NCI-H774 (cell line): ENCODE data around the gene ANKRD9.
A peak's percentile ranks its signal among the peaks of the same experiment; 100 is the strongest.

Experiments used
- DNase-seq: peaks from one replicate; lab custom pipeline; 2025; lab: John Stamatoyannopoulos, UW

Gene ANKRD9

GRCh38 chr14:102513899-102514772 is 4.6 kb upstream of the ANKRD9 start:
- no peak for DNase-seq

- DNase-seq: no peak
Measured at GRCh38 chr14:102512793-102513300, 3.3 kb upstream of the ANKRD9 start.

- DNase-seq: no peak
Measured at GRCh38 chr14:102511538-102511937, 2.0 kb upstream of the ANKRD9 start.

DNA sequence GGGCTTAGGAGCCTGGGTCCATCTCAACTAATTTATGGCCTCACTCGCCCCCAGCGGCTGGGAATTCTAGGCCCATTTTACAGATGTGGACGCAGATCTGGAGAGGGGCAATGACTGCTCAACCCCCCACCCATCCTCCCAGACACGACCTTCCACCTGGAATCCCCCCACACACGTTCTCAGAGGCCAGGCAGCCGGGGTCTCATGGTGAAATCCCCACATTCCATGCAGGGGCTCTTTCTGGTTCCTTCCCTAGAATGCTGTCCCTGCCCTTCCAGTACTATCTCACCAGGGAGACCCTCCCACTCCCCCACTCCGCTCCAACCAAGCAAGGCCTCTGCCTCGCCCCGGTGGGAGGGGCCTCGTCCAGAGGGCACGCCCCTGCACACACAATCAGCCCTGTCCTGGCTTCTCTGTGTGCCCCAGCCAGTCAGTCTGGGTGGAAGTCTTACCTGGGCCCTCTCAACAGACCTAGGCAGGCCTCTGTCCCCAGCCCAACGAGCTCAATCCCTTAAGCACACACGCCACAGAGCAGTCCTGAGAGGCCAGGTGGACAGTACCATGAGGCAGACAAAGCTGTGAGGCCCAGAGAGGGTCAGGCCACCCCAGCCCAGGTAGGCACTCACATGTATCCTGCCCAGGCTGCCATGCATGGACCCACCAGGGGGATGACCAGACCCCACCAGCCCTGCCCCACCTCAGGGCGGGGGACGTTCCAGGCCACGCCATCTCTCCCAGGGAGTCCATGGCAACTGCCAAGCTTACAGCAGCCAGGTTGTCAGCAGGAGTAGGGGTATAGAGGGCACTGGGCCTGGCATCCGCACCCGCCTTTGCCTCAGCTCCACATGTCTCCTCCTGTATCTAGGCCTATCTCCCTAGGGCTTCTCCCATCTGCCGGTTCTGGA is 1.3 kb upstream of the ANKRD9 start:
- peak; percentile 40 for DNase-seq

- DNase-seq: no peak
Measured at GRCh38 chr14:102508774-102509745, 516 bp downstream of the ANKRD9 start.

GRCh38 chr14:102508410-102508773 is 1.2 kb downstream of the ANKRD9 start:
- DNase-seq: no peak

DNA sequence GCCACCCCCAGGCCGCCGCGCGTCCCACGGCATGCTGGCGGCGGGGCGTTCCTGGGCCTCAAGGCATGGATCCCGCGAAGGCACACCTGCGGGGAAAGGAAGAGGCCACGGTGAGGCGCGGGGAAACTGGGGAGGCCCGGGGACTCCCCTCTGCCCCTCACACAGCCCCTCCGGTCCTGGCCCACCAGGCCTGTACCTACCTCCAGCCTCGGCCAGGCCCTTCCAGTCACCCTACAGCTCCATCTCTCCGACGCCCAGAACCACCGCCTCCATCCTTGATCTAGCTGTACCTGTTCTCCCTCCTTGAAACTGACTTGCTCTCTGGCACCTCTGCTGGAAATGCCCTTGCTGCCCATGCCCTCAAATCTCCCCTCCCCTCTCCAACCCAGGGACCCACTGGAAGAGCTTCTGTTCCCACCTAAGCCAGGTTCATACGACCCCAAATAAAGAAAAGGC is 1.7 kb downstream of the ANKRD9 start:
- DNase-seq: no peak

DNA sequence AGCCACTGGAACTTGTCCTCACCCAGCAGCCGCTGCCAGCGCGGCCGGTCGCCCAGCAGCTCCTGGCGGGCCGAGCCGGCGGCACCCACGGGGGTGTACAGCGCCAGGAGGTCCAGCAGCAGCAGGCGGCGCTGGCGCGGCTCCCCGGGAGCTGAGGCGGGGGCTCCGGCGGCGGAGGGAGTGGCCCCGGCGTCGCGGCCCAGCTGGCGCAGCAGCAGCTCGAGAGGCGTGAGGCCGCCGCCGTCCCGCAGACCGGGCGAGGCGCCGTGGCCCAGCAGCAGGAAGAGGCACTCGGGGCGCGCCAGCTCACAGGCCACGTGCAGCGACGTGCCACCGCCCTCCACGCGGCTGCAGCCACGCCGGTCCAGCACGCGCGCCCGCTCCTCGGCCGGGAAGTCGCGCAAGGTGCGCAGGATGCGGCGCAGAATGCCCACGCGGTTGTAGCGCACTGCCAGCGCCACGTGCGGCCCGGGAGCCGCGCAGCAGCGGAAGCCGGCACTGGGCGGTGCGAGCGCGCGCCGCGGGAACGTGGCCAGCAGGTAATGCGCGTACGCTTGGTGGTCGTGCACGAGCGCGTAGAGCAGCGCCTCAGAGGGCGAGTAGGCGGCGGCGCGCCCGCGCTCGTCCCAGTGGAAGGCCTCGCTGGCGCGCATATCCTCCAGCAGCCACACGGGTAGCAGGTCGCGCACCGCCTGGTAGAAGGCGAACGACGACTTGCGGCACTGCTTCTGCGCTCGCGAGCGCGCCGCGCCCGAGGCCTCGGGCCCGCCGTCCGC is 2.3 kb downstream of the ANKRD9 start:
- DNase-seq: no peak

DNA sequence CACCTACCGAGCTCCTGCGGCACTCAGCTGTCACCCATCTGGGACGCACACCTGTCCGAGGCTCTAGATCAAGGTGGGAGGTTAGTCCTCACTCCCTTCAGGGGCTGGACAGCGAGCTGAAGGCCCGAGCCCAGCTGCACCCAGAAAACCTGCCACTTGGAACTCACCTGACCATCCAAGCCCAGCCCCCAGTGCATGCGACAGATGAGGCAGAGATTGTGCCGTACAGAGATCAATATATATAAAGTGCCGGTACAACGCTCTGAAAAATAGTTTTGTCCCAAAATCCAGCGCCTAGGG is 3.0 kb downstream of the ANKRD9 start:
- no peak for DNase-seq

GRCh38 chr14:102505775-102506625 is 3.6 kb downstream of the ANKRD9 start:
- no peak for DNase-seq

DNA sequence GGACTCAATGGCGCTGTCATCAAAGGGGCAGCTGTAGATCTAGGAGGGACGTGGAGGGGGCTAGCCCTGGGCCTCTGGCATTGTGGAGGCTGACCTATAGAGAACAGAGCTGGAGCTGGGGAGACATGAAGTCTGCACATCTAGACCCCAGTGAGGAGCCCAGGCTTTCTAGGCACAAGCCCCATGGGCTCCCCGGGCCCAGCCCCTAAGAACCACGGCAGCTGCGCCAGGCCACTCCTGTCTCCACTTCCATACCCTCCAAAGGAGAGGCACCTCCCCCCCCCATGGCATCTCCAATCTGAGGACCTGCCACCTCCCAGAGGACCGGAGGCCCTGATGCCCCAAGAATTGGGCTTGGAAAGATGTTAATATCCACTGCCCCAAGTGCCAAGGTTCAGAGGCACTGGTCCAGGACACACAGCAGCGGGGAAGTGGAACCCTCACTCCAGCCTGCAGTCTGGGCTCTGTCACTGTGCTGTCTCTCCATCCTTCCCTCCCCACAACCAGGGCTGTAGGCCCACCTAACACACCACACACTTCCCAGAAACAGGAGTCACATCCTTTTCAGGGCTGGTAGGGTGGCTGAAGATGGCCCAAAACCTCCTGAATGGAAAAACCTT is 4.5 kb downstream of the ANKRD9 start:
- no peak for DNase-seq

GRCh38 chr14:102504328-102504999 is 5.1 kb downstream of the ANKRD9 start:
- DNase-seq: no peak

- DNase-seq: no peak
Measured at GRCh38 chr14:102503641-102504327, 5.8 kb downstream of the ANKRD9 start.

DNA sequence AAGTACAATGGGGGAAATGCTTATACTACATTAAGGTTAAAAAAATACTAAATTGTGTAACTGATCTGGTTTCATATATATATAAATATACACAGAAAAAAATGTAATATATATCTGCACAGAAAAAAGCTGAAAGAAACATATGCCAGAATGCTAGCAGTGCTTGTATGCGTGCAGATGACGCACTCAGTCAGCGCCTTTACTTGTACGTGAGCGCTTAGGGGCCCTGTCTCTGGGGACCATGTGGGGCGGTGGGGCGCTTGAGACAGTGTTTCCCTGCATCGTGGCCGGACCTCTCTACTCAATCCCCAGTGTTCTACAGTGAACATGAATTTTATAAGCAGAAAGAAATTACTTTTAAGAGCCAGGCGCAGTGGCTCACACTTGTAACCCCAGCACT is 7.0 kb downstream of the ANKRD9 start:
- DNase-seq: no peak

GRCh38 chr14:102501751-102502315 is 7.7 kb downstream of the ANKRD9 start:
- DNase-seq: no peak

DNA sequence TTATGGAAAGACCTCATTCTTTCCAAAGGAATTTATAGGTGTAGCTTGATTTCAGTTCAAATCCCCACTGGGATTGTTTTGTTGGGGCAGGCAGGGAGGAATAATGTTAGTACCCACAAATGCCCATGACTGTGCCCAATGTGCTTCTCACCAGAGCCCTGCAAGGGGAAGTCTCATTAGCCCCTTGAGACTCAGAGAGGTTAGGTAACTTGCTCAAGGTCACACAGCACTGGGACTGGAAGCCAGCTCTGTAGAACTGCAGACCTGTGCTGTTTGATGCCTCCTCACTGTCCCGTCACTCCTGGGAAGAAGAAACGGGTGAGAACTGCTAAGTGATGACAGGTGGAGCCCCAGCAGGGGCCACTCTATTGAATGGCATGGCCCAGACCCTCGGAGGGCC is 8.9 kb downstream of the ANKRD9 start:
- DNase-seq: no peak

- no peak for DNase-seq
Measured at GRCh38 chr14:102500158-102500662, 9.4 kb downstream of the ANKRD9 start.
